SIG-M5 treated with dmso at 0.1 percent for 504 hours (cell line): ENCODE measurements around the gene VEGFA.
A peak's percentile ranks its signal among the peaks of the same experiment; 100 is the strongest.

ENCODE experiments used
- DNase-seq: peaks from one replicate; lab custom pipeline; 2025; ENCODE audit not compliant: unreplicated experiment; lab: John Stamatoyannopoulos, UW

Gene VEGFA

GRCh38 chr6:43771858-43772680 lies 2.1 kb downstream of the VEGFA start:
- peak; percentile 31 for DNase-seq

GRCh38 chr6:43772681-43773049 lies 2.7 kb downstream of the VEGFA start:
- DNase-seq: no peak

GRCh38 chr6:43773050-43773979 lies 3.3 kb downstream of the VEGFA start:
- peak; percentile 62 for DNase-seq

GRCh38 chr6:43773980-43774775 lies 4.2 kb downstream of the VEGFA start:
- no peak for DNase-seq

- peak; percentile 61 for DNase-seq
Observed at GRCh38 chr6:43774776-43775534, 4.9 kb downstream of the VEGFA start.

GRCh38 chr6:43775535-43775885 lies 5.5 kb downstream of the VEGFA start:
- DNase-seq: no peak

GRCh38 chr6:43776115-43776798 lies 6.2 kb downstream of the VEGFA start:
- no peak for DNase-seq

GRCh38 chr6:43776799-43777776 lies 7.1 kb downstream of the VEGFA start:
- no peak for DNase-seq

GRCh38 chr6:43778131-43778855 lies 8.3 kb downstream of the VEGFA start:
- no peak for DNase-seq

GRCh38 chr6:43778976-43779851 lies 9.2 kb downstream of the VEGFA start:
- DNase-seq: no peak

GRCh38 chr6:43779852-43780236 lies 9.8 kb downstream of the VEGFA start:
- no peak for DNase-seq

- no peak for DNase-seq
Observed at GRCh38 chr6:43780293-43780692, 10.3 kb downstream of the VEGFA start.

- DNase-seq: no peak
Observed at GRCh38 chr6:43780941-43781928, 11.2 kb downstream of the VEGFA start.

- no peak for DNase-seq
Observed at GRCh38 chr6:43781941-43782704, 12.1 kb downstream of the VEGFA start.

- DNase-seq: no peak
Observed at GRCh38 chr6:43782764-43783513, 12.9 kb downstream of the VEGFA start.
